Peyer's patch (tissue), 4 donors: ENCODE results near the gene FOXL3.

ENCODE experiments used
- CTCF ChIP-seq, 6 experiments: fragments of 450-650 bp in 4 of 6; fragments of 200-600 bp in 2 of 6; sonication (generic) in 1 of 6; IDR thresholded peaks; one replicate each; pipeline ENCODE4 v1.5.1; 2017 to 2019; ENCODE audit warnings: antibody characterized with exemption in 6 of 6, mild to moderate bottlenecking in 3 of 6, moderate library complexity in 1 of 6
- POLR2A ChIP-seq, 2 donors: fragments of 450-650 bp; IDR thresholded peaks; one replicate each; pipeline ENCODE4 v1.5.1; 2017; ENCODE audit warnings: antibody characterized with exemption in 2 of 2, mild to moderate bottlenecking in 2 of 2, moderate library complexity in 2 of 2

DNA sequence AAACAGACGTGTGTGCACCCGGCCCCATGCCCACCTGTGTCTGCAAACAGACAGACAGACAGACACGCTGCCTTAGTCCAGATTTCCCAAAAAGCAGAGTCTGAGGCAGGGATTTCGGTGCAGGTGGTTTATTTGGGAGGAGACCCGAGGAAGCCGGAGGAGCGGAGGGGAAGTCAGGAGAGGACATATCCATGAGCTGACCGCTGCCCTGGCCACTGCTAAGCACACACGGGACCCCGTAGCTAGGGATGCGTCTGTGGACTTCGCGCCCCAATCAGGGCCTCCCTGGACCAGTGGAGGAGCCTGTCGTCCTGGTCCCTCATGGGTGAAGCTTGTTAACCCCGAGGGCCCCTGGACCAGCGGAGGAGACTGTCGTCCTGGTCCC, 47.6 kb downstream of the FOXL3 start:
- TF ChIP-seq CTCF (IDR thresholded peaks at IDR 0.05), result no peak
- no peak for TF ChIP-seq POLR2A (IDR thresholded peaks at IDR 0.05)
